HG02981 (cell line): Measurements from ENCODE around the gene POPDC2.

Source experiments
- ATAC-seq: cut with Tn5 transposase; IDR thresholded peaks from one replicate; pipeline ENCODE4 v1.9.1; 2021; ENCODE audit warnings: mild to moderate bottlenecking, moderate library complexity; ENCODE audit not compliant: unreplicated experiment

Gene POPDC2

DNA sequence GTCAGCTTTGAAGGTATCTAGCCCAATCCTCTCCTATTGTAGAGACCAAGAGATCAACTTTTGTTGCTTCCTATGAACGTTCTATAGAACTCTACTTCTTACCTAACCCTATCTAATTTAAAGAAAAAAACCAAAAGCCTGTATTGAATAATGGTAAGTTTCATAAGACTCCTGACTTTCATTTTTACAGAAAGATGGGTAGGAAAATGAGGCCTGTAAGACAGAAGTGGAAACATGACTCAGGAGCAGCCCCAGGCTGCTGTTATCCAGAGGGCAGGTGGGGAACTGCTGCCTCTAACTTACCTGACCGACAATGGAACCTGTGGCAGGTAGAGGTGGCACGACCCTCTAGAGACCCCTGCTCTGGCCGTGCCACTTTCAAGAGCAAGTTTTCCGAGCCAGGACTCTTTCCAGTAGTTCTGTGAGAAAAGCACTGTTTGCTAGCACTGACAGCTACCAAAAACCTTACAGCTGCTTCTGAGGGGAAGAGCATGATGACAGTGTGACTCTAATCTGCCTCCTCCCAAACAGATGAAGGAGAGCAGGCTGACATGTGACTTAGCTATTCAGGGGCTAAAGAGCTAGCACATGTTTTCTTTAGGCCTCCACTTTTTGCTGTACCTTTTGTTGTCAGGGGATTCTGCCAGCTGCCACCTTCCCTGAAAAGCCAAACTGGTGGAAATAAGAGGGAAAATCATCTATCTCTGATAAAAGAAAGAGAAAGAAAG lies 17.5 kb downstream of the POPDC2 start:
- ATAC-seq = no peak

DNA sequence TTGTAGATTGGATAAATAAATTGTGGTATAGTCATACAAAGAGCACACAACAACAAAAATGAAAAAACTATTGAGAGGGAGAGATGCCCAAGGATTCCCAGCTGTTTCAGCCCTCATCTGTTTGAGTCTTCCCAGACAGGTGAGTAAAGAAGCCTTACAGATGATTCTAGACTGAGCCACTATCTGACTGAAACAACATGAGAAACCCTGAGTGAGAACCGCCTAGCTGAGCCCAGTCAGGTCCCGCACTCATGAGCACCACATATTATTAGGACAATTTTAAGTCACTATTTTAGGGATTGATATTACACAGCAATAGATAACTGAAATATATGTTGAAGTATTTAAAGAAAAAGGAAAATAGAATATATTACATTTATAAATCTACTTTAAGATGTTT lies 19.0 kb downstream of the POPDC2 start:
- no peak for ATAC-seq

DNA sequence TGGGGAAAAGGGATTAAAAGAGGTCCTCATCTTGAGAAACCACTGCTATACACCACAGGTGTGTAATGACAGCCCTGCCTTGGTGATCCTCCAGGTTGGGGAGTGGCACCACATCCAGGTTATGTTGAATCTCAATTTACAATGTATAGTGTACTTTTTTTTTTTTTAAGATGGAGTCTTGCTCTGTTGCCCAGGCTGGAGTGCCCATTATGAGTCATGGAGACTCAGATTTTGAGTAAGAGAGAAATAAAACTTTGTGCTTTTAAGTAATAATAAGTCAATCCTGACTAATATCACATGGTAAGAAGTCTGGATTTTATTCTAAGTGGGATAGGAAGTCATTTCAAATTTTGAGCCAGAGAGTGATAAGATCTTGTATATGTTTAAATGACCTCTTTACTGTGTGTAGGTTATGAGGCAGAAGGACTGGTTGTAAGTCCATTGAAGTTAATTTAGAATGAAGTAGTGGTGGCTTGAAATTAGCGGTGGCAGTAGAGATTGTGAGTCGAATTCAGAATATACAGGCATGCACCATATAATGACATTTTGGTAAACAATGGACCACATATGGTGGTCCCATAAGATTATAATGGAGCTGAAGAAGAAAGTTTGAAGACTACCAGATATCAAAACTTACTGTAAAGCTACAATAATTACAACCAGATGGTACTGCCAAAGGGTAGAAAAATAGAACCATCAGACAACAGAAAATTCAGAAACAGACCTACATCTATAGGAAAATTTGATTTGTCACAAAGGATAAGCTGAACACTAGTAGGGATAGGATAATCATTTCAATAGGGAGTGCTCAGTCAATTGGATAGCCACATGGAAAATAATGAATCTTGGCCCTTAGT lies 20.7 kb downstream of the POPDC2 start:
- no peak for ATAC-seq

DNA sequence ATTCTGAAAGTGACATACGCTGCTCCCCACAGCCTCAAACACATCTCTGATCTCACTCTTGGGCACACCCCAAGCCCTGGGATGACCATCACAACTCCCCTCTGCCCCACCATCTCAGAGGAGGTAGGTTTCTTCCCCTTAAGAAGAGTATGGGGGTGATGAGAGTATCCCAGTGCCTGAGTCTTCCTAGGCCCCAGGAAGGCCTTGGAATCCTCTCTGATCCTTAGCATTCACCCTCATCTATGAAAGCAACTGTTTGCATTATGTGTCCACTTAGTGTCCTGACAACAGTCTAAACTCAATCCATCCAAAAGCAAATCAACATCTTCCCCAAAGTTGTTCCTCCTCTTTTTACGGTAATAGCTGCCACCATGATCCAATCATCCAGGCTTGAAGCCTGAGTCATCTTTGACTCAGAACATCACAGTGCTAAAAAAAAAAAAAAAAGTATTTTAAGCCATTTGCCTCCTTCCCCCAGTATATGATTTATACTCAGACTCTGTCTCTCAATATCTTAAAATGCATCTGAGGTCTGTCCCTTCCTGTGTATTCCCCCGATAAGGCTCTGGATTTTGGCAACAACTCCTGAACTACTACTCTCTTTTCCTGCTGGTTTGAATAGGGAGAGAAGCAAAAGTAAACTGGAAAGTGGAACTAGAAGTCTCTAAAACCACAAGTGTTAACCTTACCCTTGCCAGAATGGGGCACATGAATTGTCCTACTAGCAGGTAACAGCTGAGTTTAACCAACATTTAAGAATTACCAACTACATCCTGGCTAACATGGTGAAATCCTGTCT lies 22.5 kb downstream of the POPDC2 start:
- ATAC-seq = peak; percentile 32

DNA sequence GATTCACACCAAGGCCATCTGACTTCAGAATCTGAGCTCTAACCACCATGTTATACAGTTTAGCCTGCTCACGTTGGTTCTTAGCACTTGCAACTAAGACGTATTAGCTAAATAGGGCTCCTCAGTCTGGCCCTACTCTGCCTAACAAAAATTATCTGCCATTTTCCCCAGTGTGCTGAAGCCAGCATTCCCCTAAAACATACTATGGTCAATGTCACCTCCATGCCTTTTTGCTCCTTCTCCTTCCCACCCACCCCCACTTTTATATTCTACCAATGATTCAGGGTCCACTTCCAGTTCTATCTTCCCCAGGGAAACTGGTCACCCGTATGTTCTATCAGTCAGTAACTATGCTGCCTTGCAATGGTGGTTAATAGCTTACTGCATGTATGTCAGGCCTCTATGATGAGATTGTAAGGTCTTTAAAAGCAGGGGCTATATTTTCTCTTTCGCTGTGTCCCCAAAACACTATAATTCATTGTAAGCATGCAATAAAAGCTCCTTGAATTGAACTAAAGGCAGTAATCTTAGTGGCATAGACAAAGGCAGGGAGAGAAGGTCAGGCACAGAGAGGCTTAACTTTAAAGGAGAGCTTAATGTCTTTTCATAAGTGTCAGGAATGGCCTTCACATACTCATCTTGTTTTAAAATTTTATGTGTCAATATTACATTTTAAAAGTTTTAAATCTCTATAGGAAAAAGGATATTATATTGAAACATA lies 23.3 kb downstream of the POPDC2 start:
- no peak for ATAC-seq

DNA sequence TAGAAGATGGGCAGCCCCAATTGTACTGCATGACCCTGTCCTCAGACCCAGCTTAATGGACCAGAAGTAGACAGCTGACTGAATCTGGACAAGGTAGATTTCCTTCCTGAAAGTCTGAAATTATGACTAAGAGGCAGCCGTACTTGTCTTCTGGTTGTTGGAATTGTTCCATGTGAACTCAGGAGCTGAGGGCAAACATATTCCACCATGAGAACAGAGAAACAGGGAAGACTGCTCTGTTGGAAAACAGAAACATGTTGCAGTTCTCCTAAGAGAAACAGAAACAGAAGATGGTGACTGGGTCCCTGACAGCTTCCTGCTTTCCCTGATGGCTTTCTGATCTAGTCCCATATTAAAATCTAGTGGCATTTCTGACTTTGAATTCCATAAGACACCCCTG lies 24.1 kb downstream of the POPDC2 start:
- ATAC-seq = no peak

DNA sequence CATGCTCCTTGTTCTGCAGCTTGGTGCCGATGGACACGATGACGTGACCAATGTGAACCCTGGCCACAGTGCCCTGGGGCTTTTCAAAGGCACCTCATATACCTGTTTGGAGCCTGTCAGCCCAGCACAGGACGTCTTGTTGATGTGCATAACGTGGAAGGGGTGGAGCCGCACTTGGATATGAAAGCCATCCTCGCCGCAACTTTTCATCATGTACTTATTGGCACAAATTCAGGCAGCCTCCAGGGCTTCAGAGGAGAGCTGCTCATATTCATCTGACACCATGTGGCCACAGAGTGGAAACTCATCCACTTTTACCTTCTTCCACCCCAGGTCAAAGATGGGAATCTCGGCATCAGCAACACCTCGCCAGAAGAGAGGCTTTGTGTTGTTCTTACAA lies 24.7 kb downstream of the POPDC2 start:
- no peak for ATAC-seq

DNA sequence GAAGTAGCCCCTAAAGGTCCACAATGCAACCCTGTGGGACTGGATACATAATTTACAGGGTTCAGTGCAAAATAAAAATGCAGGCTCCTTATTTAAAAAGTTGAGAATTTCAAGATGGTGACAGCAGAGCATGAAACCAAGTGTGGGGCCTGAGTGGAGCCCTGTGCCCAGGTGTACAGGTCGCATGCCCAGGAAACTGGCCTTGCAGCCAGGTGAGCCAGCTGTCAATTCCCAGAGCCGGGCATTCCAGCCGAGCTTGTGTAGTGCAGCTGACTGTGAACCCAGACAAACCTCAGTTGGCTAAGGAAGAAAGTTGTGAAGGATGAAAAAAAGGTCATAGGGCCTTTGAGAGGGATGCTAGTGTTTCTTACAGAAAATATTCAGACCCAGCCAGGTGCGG lies 27.6 kb downstream of the POPDC2 start:
- no peak for ATAC-seq

DNA sequence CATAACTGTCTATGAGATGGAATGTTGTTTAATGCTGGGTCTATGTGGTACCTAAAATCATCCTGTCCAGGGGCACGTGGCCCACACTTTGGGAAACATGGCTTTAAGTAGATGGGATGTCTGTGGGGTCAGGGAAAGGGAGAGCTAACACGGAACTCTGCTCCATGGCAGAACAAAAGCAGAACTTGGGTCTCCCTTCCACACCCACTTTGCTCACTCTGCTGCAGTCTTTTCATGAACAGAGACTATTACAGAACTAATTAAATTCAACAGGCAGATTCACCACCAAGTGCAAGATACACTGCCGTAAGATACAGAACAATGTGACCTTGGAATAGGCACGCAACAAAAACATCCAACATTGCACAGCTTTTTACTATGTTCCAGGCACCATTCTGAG lies 28.2 kb downstream of the POPDC2 start:
- no peak for ATAC-seq

DNA sequence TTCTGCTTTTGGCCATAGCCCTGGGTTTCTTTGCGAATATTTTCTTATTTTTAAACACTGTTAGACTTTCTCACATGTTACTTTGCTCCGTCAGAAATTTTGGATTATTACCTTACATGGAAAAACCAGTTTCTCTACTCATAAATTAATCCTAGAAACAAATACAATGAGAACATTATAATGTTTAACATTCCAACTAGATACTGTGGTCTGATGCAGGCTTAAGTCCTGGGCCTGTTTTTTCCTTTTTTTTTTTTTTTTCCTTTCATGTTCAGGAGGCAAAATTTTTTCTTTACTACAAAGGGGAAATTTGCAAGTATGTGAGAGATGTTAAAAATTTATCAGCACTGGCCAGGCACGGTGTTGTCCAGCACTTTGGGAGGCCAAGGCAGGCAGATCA lies 28.9 kb downstream of the POPDC2 start:
- ATAC-seq = no peak

DNA sequence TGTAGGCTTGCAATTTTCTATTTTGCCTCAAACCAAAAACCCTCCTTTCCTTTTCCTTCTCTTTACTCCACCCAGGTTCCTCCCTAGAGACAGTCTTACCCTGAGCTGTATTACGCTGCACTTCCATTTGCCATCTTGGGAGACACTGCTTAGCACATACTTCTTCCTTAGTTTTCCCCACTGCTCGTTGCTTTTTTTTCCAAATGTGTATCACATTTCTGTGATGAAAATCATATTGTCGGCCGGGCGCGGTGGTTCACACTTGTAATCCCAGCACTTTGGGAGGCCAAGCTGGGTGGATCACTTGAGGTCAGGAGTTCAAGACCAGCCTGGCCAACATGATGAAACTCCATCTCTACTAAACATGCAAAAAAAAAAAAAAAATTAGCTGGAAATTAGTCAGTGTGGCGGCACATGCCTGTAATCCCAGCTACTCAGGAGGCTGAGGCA lies 29.5 kb downstream of the POPDC2 start:
- ATAC-seq = no peak

DNA sequence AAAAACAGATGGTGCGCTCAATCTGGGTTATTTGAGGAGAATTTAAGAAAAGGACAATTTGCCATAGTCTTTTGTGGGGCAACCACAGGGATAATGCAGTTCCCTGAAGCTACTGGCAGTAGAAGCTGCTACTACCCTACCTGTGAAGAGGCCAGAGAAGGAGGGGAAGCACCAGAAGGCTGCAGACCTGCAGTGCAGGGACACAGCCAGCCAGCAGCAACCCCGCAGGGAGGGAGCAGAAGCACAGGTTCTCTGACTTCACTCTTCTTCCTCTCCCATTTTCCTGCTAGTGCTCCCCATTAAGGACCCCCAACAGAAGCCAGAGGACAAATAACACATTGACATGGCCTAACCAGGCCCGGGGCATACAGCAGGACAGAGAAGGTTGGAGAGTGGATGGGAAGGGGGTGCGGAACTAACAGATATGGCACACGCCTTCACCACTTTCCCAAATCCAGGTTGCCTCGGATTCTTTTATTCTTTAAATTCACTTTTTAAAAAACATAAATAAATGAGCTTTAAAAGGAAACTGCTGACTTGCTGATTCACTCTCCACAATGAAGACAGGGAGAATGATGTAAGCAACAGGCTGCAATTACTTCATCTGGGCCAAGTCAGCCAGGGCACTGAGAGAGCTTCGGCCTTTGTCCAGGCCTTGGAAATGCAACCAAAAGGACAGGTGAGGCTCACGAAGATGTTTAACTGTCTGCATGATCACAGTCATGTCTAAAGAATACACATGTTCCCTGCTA lies 30.1 kb downstream of the POPDC2 start:
- no peak for ATAC-seq

DNA sequence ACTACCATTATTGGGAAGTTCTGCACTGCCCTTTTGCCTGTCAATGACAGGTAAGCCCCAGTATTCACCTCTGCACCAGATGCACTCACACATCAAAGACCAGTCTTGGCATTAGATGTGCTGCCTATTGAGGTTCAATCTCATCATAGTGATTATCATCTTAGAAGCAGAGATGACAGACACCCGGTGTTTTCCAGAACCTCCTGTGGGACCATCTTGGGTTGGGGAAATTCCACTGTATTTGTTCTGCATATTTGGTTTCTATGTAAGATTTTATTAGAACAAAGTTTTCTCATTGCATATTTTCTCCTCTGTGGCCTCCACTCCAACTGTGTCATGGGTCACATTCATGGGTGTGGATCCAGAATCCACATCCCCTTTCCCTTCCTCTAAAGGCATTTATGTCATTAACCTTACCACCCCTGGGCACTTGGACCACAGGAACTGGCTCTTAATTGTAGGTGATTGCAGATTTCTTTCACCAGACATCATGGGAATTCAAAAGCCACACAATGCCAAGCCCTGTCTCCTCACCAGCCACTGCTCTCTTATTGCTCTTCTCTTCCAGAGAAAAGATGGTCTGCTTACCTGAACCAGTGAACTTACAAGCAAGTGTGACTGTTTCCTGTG lies 31.5 kb downstream of the POPDC2 start:
- ATAC-seq = peak; percentile 28

DNA sequence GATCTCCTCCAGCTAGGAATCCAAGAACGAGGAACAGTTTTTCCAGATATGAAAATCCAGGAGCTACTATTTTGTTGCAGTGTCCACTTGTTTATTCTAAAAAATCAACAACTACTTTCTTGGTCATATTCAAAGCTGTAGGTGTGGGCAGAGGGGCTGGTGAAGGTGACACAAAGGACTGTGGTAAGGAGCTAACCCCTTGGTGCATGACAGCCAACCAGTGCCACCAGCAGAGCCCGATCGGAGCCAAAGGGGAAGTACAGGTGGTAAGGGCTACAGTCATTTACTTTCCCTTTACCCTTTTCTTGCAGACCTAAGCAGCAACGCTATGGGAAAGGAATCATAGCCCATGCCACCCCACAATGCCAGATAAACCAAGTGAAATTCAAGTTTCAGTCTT lies 32.0 kb downstream of the POPDC2 start:
- ATAC-seq = peak; percentile 53

DNA sequence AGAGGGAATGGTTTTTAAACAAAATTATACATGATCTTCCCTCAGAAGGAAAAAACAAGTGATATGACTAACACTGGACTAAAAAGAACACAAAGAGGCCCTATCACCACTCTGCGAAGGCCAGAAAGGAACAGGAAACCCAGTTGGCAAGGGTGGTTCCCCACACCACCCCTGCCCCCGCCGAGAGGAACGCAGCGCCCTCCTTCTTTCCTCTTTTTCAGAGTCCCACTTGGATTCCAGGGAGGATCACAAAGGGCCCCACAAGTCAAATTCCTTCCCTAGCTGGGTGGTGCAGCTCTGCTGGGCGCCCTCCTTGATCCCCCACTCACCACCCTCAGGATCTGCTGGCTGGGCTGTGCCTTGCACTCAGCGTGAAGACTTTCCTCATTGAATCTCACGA lies 32.9 kb downstream of the POPDC2 start:
- no peak for ATAC-seq

DNA sequence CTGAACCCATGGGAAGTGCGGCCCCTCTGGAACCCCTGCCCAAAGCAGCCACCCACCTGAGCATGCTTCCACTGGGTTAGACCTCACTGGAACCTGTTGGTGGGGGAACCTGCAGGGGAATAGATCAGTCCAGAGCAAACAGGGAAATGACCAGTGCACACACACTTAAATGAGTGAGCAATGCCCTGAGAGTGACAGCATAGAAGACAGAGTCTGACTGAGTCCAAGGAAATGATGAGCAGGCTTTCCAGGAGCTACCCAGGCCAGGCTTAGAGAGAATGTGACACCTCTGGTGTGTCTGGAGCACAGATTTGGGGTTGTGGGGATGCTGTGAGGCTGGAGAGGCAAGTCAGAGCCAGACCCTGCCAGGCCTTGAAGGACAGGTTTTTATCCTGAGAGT lies 34.2 kb downstream of the POPDC2 start:
- ATAC-seq = no peak

DNA sequence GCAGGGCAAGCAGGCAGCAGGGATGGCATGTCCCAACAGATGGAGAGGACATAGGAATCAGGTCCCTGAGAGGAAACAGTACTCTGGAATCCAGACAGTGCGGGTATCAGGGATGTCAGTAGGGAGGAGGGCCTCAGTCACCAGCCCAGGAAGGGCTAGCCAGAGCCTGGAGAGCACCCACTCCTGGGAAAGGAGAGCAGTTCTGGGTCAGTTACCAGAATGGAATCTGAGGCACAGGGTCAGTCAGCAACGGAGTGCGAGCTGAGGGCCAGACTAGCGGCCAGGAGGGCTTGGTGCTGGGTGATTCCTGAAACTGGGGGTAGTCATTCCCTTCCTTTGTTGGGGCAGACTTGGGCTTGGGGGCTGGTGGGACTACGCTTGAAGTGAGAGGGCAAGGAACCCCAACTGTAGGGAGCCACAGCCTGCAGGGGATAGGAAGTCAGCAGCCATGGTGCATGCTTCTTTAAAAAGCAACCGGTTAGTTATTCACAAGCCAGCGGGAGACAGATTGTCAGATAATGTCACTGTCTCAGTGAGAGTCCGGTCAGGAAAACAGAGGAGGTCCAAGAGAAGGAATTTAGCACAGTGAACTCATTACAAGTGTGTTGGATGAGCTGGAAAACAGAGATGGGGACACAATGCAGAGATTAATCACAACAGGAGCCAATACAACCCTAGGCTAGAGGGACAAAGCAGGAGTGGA lies 34.8 kb downstream of the POPDC2 start:
- ATAC-seq = no peak

DNA sequence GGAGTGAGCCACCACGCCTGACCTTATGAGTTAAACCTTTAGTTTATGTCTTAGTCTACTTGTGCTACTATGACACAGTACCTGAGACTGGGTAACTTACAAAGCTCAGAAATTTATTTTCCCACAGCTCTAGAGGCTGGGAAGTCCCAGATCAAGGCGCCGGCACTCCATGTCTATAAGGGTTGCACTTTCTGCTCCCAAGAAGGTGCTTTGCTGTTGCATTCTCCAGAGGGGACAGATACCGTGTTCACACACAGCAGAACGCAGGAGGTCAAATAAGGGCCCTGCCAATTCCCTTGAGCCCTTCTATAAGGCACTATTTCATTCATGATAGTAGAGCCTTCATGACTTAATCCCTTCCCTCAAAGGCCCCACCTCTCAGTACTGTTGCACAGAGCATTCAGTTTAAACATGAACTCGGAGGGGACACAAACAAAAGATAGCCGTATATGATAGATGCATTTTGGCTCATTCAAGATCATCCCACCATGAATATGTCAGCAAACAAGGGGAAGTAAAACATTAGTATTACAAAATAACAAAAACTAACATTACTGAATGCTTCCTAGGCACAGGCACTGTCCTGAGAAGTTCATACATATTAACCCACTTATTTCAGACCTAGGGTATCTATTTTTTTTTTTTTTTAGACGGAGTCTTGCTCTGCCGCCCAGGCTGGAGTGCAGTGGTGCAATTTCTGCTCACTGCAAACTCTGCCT lies 36.2 kb downstream of the POPDC2 start:
- no peak for ATAC-seq
